Skeletal muscle tissue (tissue), 4 donors: ENCODE measurements around the gene IGF2BP1. TPM values are rescaled to one million over a fixed set of nuclear protein-coding genes. Genes with fewer than 3 reads are reported as not detected.
"Not testable (repeated sequence)": the region's sequence is repeated elsewhere in the genome, so short reads cannot be mapped to it uniquely, and the experiment has no call there.

Source experiments
- H3K27ac ChIP-seq: one replicate; pipeline ENCODE4 v1.7.0; 2013; ENCODE audit warnings: mild to moderate bottlenecking, low read depth, low read length, inconsistent platforms
- H3K27me3 ChIP-seq, 3 donors: one replicate each; pipeline ENCODE4 v1.7.0; 2013; ENCODE audit warnings: low read length in 3 of 3; ENCODE audit not compliant: control insufficient read depth in 3 of 3, insufficient read depth in 3 of 3
- H3K36me3 ChIP-seq, 3 donors: one replicate each; pipeline ENCODE4 v1.7.0; 2013; ENCODE audit warnings: low read length in 3 of 3; ENCODE audit not compliant: control insufficient read depth in 3 of 3, insufficient read depth in 3 of 3
- H3K4me1 ChIP-seq, 3 donors: one replicate each; pipeline ENCODE4 v1.7.0; 2013; ENCODE audit warnings: low read length in 3 of 3, mild to moderate bottlenecking in 3 of 3; ENCODE audit not compliant: control insufficient read depth in 3 of 3, insufficient read depth in 3 of 3
- H3K4me3 ChIP-seq, 3 donors: one replicate each; pipeline ENCODE4 v1.7.0; 2013; ENCODE audit warnings: low read length in 3 of 3
- H3K9ac ChIP-seq, 3 donors: one replicate each; pipeline ENCODE4 v1.7.0; 2013; ENCODE audit warnings: low read length in 3 of 3, mild to moderate bottlenecking in 3 of 3, moderate library complexity in 2 of 3, low read depth in 1 of 3
- H3K9me3 ChIP-seq, 3 donors: one replicate each; pipeline ENCODE4 v1.7.0; 2013; ENCODE audit warnings: low read length in 3 of 3; ENCODE audit not compliant: control insufficient read depth in 3 of 3
- total RNA-seq: library from RNA; depleted of rRNA; stranded (reverse); fragments of >200 nt; gene quantifications from one replicate; pipeline ENCODE4 v1.2.3, GENCODE V29; 2014
- donor health status: Osteomylitis.

IGF2BP1 gene
- total RNA-seq, 1 donor from 2014 or later: 4.7 TPM

DNA sequence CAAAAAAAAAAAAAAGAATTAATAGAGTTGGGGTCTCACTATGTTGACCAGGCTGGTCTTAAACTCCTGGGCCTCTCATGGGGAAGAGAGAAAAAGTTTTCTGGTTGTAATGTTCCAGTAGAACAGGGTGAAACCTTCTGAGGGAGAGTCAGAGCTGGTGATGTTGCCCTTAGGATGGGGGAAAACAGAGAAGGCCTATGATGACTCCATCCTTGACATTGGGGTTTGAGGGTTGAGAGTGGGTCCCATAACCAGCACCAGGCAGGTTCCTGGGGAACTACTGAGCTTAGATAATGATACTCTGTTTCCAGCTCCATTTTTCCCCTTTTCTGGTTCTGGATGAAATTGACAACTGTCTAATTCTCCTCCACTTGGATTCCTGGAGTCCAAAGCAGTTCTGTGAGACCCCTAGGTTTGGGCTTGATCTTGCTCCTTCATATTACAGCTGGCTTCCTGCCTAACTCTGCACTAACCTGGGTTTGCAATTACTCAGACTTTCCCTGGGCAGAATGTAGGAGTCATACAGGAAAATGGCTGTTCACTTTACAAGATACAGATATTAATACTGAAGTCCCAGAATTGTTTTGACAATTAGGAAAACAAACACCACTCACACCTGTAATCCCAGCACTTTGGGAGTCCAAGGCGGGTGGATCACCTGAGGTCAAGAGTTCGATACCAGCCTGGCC, 72.5 kb downstream of the IGF2BP1 start:
- H3K27me3 ChIP-seq: peaks cover 0 to 4% (median 2%) of the 10 kb centered on the region in 3 donors
- no peak overlapping the region for H3K27ac ChIP-seq
- H3K4me1 ChIP-seq: no peaks in the 10 kb centered on the region
- no peaks in the 10 kb centered on the region for H3K36me3 ChIP-seq
- H3K4me3 ChIP-seq: no peak overlapping the region
- no peak overlapping the region for H3K9ac ChIP-seq
- peaks cover 0 to 2% (median 0%) of the 10 kb centered on the region in 3 donors for H3K9me3 ChIP-seq

DNA sequence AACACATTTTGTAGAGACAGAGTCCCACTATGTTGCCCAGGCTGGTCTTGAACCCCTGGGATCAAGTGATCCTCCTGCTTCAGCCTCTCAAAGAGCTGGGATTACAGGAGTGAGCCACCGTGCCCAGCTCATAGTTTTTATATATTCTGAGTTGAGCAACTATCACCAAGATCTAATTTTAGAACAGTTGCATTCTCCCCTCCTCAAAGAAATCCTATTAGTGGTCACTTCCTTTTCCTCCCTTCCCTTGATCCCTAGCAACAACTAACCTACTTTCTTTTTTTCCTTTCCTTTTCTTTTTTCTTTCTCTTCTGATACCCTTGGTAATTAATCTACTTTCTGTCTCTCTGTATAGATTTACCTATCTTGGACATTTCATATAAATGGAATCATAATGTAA, 73.9 kb downstream of the IGF2BP1 start:
- H3K36me3 ChIP-seq: no peaks in the 10 kb centered on the region
- no peak overlapping the region for H3K27ac ChIP-seq
- peaks cover 2 to 4% (median 4%) of the 10 kb centered on the region in 3 donors for H3K27me3 ChIP-seq
- H3K9ac ChIP-seq: no peak overlapping the region
- H3K9me3 ChIP-seq: no peaks in the 10 kb centered on the region
- H3K4me3 ChIP-seq: no peak overlapping the region
- H3K4me1 ChIP-seq: no peaks in the 10 kb centered on the region

DNA sequence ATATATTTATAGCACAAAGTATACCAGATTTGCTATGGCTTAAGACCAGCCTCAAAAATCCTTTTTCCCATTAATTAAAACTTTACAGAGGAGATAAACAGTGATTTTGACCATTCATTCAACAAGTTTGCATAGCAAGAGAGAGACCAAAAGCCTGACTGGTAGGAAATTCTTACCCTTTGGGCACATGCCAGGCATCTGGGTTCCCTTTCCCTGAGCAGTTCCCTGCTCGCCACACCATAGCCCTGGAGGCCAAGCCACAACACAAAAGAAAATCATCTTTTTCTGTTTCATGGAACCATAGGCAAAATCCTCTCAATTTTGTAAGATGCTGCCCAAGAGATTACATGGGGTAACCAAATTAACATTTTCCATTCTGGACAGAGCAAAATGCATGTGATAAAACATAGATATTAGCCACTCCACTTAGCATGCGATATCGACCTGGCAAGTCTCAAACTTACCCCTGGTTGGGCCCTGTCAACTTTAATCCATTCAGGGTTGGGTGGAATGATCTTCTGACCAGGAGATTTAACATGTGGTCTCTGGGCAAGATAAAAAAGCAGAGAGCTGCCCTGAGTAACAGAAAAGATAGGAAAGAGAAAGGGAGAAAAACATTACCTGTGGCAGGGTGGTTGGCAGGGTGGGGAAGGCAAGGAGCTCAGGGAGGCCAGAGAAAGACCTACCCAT, 77.8 kb downstream of the IGF2BP1 start:
- H3K27me3 ChIP-seq: peaks cover 14 to 19% (median 17%) of the 10 kb centered on the region in 3 donors
- no peaks in the 10 kb centered on the region for H3K9me3 ChIP-seq
- no peaks in the 10 kb centered on the region for H3K36me3 ChIP-seq
- H3K27ac ChIP-seq: no peak overlapping the region
- H3K9ac ChIP-seq: no peak overlapping the region
- no peak overlapping the region for H3K4me3 ChIP-seq
- no peaks in the 10 kb centered on the region for H3K4me1 ChIP-seq

DNA sequence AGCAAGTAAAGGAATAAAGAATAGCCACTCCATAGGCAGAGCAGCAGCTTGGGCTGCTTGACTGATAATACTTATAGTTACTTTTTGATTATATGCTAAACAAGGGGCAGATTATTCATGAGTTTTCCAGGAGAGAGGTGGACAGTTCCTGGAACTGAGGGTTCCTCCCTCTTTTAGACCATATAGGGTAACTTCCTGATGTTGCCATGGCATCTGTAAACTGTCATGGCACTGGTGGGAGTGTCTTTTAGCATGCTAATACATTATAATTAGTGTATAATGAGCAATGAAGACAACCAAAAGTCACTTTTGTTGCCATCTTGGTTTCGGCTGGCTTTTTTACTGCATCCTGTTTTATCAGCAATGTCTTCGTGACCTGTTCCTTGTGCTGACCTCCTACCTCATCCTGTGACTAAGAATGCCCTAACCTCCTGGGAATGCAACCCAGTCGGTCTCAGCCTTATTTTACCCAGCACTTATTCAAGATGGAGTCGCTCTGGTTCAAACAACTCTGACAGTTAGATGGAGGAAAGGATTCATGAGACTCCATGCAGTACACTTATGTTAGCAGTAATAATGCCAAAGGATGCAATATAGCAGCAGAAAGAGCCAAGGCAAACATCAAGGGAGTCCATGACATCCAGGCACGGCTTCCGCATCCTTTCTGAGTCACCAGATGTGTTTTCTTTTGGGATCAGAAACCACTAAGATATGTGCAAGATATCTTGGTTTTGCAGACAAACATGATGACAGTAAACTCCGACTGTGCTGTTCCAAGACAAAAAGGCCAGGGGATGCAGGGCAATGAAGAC, 79.6 kb downstream of the IGF2BP1 start:
- no peak overlapping the region for H3K9ac ChIP-seq
- H3K9me3 ChIP-seq: no peaks in the 10 kb centered on the region
- H3K27me3 ChIP-seq: peaks cover 14 to 19% (median 17%) of the 10 kb centered on the region in 3 donors
- H3K36me3 ChIP-seq: no peaks in the 10 kb centered on the region
- no peak overlapping the region for H3K27ac ChIP-seq
- no peak overlapping the region for H3K4me3 ChIP-seq
- no peaks in the 10 kb centered on the region for H3K4me1 ChIP-seq

DNA sequence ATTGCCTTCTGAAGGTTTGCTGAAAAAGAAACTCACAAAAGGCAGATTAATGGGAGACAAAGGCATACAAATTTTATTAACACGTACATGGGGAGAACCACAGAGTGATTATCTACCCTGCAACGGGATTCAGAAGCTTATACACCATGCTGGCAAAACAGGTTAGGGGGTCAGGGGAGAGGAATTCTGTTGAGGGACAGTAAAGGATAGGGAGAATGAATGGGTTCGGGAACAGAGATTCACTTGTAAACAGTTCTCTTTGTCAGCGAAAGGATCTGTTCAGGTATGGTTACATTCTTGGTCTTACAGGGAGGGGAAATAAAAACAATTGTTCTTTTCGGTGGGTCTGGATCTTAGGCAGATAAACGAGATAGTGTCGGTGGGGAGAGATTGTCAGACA, 81.1 kb downstream of the IGF2BP1 start:
- no peak overlapping the region for H3K4me3 ChIP-seq
- no peak overlapping the region for H3K27ac ChIP-seq
- no peak overlapping the region for H3K9ac ChIP-seq
- no peaks in the 10 kb centered on the region for H3K4me1 ChIP-seq
- H3K9me3 ChIP-seq: no peaks in the 10 kb centered on the region
- no peaks in the 10 kb centered on the region for H3K36me3 ChIP-seq
- peaks cover 17 to 27% (median 25%) of the 10 kb centered on the region in 3 donors for H3K27me3 ChIP-seq

DNA sequence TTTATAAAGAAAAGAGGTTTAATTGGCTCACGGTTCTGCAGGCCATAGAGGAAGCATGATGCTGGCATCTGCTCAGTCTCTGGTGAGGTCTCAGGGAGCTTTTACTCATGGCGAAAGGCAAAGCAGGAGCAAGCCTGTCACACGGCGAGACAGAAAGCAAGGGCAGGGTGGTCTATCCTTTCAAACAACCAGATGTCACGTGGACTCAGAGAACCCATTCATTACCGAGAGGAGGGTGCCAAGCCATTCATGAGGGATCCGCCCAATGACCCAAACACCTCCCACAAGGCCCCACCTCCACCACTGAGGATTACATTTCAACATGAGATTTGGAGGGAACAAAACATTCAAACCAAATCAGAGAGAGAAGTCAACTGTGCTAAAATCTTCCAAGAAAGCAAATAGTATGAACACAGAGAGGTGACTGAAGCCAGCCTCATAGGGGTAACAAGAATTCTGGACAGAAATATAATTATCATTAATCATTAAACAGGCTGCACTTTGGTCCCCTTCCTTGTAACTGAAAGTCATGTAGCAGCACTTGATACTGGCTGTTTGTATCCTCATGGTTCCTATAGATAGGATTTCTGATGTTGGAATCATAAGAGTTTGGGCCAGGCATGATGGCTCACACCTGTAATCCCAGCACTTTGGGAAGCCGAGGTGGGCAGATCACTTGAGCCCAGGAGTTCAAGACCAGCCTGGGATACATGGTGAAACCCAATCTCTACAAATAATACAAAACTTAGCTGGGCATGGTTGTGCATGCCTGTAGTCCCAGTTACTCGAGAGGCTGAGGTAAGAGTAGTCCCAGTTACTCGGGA, 82.9 kb downstream of the IGF2BP1 start:
- Histone ChIP-seq H3K27ac (no peak overlapping the region), H3K9me3 (no peaks in the 10 kb centered on the region), H3K4me1 (no peaks in the 10 kb centered on the region), H3K4me3 (no peak overlapping the region), H3K36me3 (no peaks in the 10 kb centered on the region), H3K9ac (no peak overlapping the region), H3K27me3 (peaks cover 15 to 28% (median 23%) of the 10 kb centered on the region in 3 donors)

DNA sequence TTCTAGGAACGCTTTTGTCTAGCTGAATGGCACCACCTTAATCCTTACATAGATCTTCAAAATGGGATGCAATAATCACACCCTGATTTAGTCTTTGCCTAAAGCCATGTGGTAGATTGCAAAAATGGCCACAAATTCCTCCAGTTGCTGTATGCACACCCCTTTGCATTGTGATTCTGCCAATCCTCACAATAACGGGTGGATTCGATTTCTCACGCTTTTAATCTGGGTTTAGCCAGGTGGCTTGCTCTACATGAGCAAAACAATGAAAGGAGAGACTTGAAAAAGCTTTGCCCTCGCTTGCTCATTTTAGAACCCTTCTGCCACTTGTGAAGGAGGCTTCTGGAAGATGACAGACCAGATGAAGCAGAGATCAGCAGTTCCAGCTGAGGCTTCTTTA, 85.0 kb downstream of the IGF2BP1 start:
- H3K4me1 ChIP-seq: no peaks in the 10 kb centered on the region
- H3K9me3 ChIP-seq: no peaks in the 10 kb centered on the region
- H3K36me3 ChIP-seq: no peaks in the 10 kb centered on the region
- no peak overlapping the region for H3K9ac ChIP-seq
- H3K27ac ChIP-seq: no peak overlapping the region
- H3K4me3 ChIP-seq: no peak overlapping the region
- peaks cover 18 to 31% (median 26%) of the 10 kb centered on the region in 3 donors for H3K27me3 ChIP-seq

DNA sequence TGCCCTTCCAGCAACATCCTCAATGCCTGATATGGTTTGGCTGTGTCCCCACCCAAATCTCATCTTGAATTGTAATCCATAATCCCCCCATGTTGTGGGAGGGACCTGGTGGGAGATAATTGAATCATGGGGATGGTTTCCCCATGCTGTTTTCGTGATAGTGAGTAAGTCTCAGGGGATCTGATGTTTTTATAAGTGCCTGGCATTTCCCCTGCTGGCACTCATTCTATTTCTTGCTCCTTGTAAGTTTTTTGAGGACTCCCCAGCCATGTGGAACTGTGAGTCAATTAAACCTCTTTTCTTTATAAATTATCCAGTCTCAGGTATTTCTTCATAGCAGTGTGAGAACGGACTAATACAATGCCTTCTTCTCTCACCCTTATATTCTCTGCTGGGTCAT, 87.9 kb downstream of the IGF2BP1 start:
- not testable (repeated sequence) for H3K27ac ChIP-seq, H3K4me1 ChIP-seq, H3K9me3 ChIP-seq, H3K9ac ChIP-seq, H3K4me3 ChIP-seq, H3K36me3 ChIP-seq
- peaks cover 17 to 24% (median 19%) of the 10 kb centered on the region in 3 donors for H3K27me3 ChIP-seq

DNA sequence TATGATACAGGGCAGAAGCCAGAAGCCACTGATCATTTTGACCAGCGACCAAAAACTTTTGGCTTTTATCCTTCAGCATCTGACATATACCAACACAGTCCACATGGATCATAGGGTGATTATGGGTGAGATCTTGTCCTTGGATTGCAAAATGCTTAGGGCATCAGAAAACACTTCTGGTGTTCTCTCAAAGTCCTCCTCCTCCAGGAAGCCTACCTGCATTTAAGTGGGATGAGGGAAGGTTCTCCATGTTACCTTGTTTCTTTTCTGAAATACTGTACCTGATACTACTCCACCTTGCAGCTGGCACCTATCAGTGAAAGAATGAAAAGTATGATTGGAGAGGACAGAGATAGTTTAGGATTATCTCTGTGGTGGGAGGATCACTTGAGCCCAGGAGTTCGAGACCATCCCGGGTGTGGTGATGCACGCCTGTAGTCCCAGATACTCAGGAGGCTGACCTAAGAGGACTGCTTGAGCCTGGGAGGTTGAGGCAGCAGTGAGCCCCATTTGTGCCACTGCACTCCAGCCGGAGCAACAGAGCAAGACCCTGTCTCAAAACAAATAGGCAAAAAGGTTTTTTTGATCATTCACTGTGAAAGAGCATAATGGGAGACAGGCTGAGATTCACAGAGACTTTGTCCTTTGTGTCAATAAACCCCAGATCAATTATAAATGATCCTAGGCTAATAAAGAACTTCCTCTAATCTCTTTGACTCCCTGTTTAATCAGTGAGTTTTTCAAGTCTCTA, 88.6 kb downstream of the IGF2BP1 start:
- Histone ChIP-seq H3K27ac (no peak overlapping the region), H3K9me3 (peaks cover 0 to under 1% (median 0%) of the 10 kb centered on the region in 3 donors), H3K9ac (no peak overlapping the region), H3K36me3 (no peaks in the 10 kb centered on the region), H3K4me1 (no peaks in the 10 kb centered on the region), H3K4me3 (no peak overlapping the region), H3K27me3 (peaks cover 17 to 24% (median 20%) of the 10 kb centered on the region in 3 donors)
